Activated CD8-positive, alpha-beta T cell treated with anti-CD3 and anti-CD28 coated beads, Interleukin-2, amount 10 ng/mL, durations not matched to agents 7 days and 5 days (primary cell): Measurements from ENCODE around the gene ZNF521. TPM values are rescaled to one million over a fixed set of nuclear protein-coding genes. Genes with fewer than 3 reads are reported as not detected.

Experiments used
- ATAC-seq: fragments of 150-1000 bp; cut with Tn5 transposase; one replicate; pipeline ENCODE4 v1.10.0; 2021; ENCODE audit warnings: moderate library complexity
- CTCF ChIA-PET: fragments of 350-600 bp; sonication (Branson Sonifier 250); formaldehyde crosslinking; loops from one replicate; lab custom pipeline; 2021; ENCODE audit warnings: antibody characterized with exemption; lab: Charles Lee
- POLR2A ChIA-PET: fragments of 350-600 bp; sonication (Branson Sonifier 250); formaldehyde crosslinking; loops from one replicate; lab custom pipeline; 2021; ENCODE audit warnings: antibody characterized with exemption; lab: Charles Lee
- DNase-seq: peaks from one replicate; pipeline ENCODE4 v3.0.0-alpha.2; 2020
- H3K27ac Mint-ChIP-seq: one replicate; pipeline ENCODE4 v1.8.0; 2021; ENCODE audit warnings: mild to moderate bottlenecking, mixed read lengths
- H3K27me3 Mint-ChIP-seq: one replicate; pipeline ENCODE4 v1.8.0; 2021; ENCODE audit warnings: low read depth, mixed read lengths
- H3K36me3 Mint-ChIP-seq: one replicate; pipeline ENCODE4 v1.8.0; 2021; ENCODE audit warnings: low read depth, mixed read lengths
- H3K4me1 Mint-ChIP-seq: one replicate; pipeline ENCODE4 v1.8.0; 2021; ENCODE audit warnings: low read depth, mixed read lengths
- H3K4me3 Mint-ChIP-seq: one replicate; pipeline ENCODE4 v1.8.0; 2021; ENCODE audit warnings: mild to moderate bottlenecking, mixed read lengths
- H3K9me3 Mint-ChIP-seq: one replicate; pipeline ENCODE4 v1.8.0; 2022; ENCODE audit warnings: mixed read lengths; ENCODE audit not compliant: insufficient read depth
- total RNA-seq, 2 experiments: library from RNA; stranded (reverse); gene quantifications; one replicate each; pipeline ENCODE4 v1.2.3, GENCODE V29; 2021

Gene ZNF521
- total RNA-seq, 2 experiments from 2014 or later: not detected

GRCh38 chr18:25240420-25240770 is 111.6 kb downstream of the ZNF521 start:
- Mint-ChIP-seq H3K36me3 (no peaks in the 10 kb centered on the region), H3K9me3 (no peaks in the 10 kb centered on the region), H3K27me3 (no peaks in the 10 kb centered on the region), H3K27ac (no peak overlapping the region), H3K4me3 (no peak overlapping the region), H3K4me1 (no peaks in the 10 kb centered on the region)
- ChIA-PET POLR2A (no interaction called here), CTCF (no interaction called here)
- no peak for DNase-seq
- no peak for ATAC-seq

- ATAC-seq: no peak
- CTCF ChIA-PET: no interaction called here
- POLR2A ChIA-PET: no interaction called here
- H3K27ac Mint-ChIP-seq: no peak overlapping the region
- no peaks in the 10 kb centered on the region for H3K9me3 Mint-ChIP-seq
- no peaks in the 10 kb centered on the region for H3K4me1 Mint-ChIP-seq
- no peaks in the 10 kb centered on the region for H3K27me3 Mint-ChIP-seq
- H3K36me3 Mint-ChIP-seq: no peaks in the 10 kb centered on the region
- no peak for DNase-seq
- no peak overlapping the region for H3K4me3 Mint-ChIP-seq
These were observed 112.2 kb downstream of the ZNF521 start for GRCh38 chr18:25239581-25240419.

GRCh38 chr18:25239151-25239550 is 112.8 kb downstream of the ZNF521 start:
- Mint-ChIP-seq H3K4me1 (no peaks in the 10 kb centered on the region), H3K27ac (no peak overlapping the region), H3K27me3 (no peaks in the 10 kb centered on the region), H3K4me3 (no peak overlapping the region), H3K36me3 (no peaks in the 10 kb centered on the region), H3K9me3 (no peaks in the 10 kb centered on the region)
- POLR2A ChIA-PET: no interaction called here
- no peak for DNase-seq
- no peak for ATAC-seq
- CTCF ChIA-PET: no interaction called here

- CTCF ChIA-PET: no interaction called here
- Mint-ChIP-seq H3K4me1 (no peaks in the 10 kb centered on the region), H3K36me3 (no peaks in the 10 kb centered on the region), H3K9me3 (no peaks in the 10 kb centered on the region), H3K27me3 (no peaks in the 10 kb centered on the region), H3K4me3 (no peak overlapping the region), H3K27ac (no peak overlapping the region)
- no peak for ATAC-seq
- POLR2A ChIA-PET: no interaction called here
- DNase-seq: no peak
These were observed 114.2 kb downstream of the ZNF521 start for GRCh38 chr18:25237571-25238267.

- DNase-seq: no peak
- no peak overlapping the region for H3K27ac Mint-ChIP-seq
- H3K27me3 Mint-ChIP-seq: no peaks in the 10 kb centered on the region
- H3K36me3 Mint-ChIP-seq: no peaks in the 10 kb centered on the region
- ChIA-PET CTCF (no interaction called here), POLR2A (no interaction called here)
- no peaks in the 10 kb centered on the region for H3K9me3 Mint-ChIP-seq
- H3K4me1 Mint-ChIP-seq: no peaks in the 10 kb centered on the region
- ATAC-seq: no peak
- no peak overlapping the region for H3K4me3 Mint-ChIP-seq
These were observed 115.2 kb downstream of the ZNF521 start for GRCh38 chr18:25236736-25237135.

- Mint-ChIP-seq H3K27ac (no peak overlapping the region), H3K9me3 (no peaks in the 10 kb centered on the region), H3K27me3 (no peaks in the 10 kb centered on the region), H3K36me3 (no peaks in the 10 kb centered on the region), H3K4me1 (no peaks in the 10 kb centered on the region), H3K4me3 (no peak overlapping the region)
- ATAC-seq (no peak), DNase-seq (no peak)
- ChIA-PET CTCF (no interaction called here), POLR2A (no interaction called here)
These were observed 116.4 kb downstream of the ZNF521 start for GRCh38 chr18:25235401-25236042.

- POLR2A ChIA-PET: no interaction called here
- ATAC-seq (no peak), DNase-seq (no peak)
- Mint-ChIP-seq H3K27me3 (no peaks in the 10 kb centered on the region), H3K4me3 (no peak overlapping the region), H3K27ac (no peak overlapping the region), H3K36me3 (no peaks in the 10 kb centered on the region), H3K4me1 (no peaks in the 10 kb centered on the region), H3K9me3 (no peaks in the 10 kb centered on the region)
- CTCF ChIA-PET: no interaction called here
These were observed 117.1 kb downstream of the ZNF521 start for GRCh38 chr18:25234740-25235345.

- Mint-ChIP-seq H3K27ac (no peak overlapping the region), H3K9me3 (no peaks in the 10 kb centered on the region), H3K4me3 (no peak overlapping the region), H3K27me3 (no peaks in the 10 kb centered on the region), H3K4me1 (no peaks in the 10 kb centered on the region), H3K36me3 (no peaks in the 10 kb centered on the region)
- CTCF ChIA-PET: no interaction called here
- POLR2A ChIA-PET: no interaction called here
- DNase-seq: no peak
- ATAC-seq: no peak
These were observed 117.7 kb downstream of the ZNF521 start for GRCh38 chr18:25234322-25234639.

- ATAC-seq: no peak
- H3K4me1 Mint-ChIP-seq: no peaks in the 10 kb centered on the region
- H3K36me3 Mint-ChIP-seq: no peaks in the 10 kb centered on the region
- H3K4me3 Mint-ChIP-seq: no peak overlapping the region
- POLR2A ChIA-PET: interaction anchor here (0.6 kb wide), 1 partner anchor 532 kb away, joined by 3 read pairs; no protein-coding TSS in a partner anchor
- H3K27ac Mint-ChIP-seq: no peak overlapping the region
- DNase-seq: no peak
- H3K9me3 Mint-ChIP-seq: no peaks in the 10 kb centered on the region
- peaks cover 2% of the 10 kb centered on the region for H3K27me3 Mint-ChIP-seq
- CTCF ChIA-PET: no interaction called here
These were observed 118.2 kb downstream of the ZNF521 start for GRCh38 chr18:25233528-25234321.

- Mint-ChIP-seq H3K4me1 (no peaks in the 10 kb centered on the region), H3K9me3 (no peaks in the 10 kb centered on the region), H3K27ac (no peak overlapping the region), H3K36me3 (no peaks in the 10 kb centered on the region), H3K27me3 (peaks cover 2% of the 10 kb centered on the region), H3K4me3 (no peak overlapping the region)
- POLR2A ChIA-PET: no interaction called here
- ATAC-seq: no peak
- DNase-seq: no peak
- CTCF ChIA-PET: no interaction called here
These were observed 120.7 kb downstream of the ZNF521 start for GRCh38 chr18:25231327-25231691.

GRCh38 chr18:25230658-25231326 is 121.2 kb downstream of the ZNF521 start:
- POLR2A ChIA-PET: no interaction called here
- ATAC-seq: no peak

More at GRCh38 chr18:25230658-25231326, 121.2 kb downstream of the ZNF521 start:
- no peaks in the 10 kb centered on the region for H3K4me1 Mint-ChIP-seq
- no peaks in the 10 kb centered on the region for H3K9me3 Mint-ChIP-seq
- H3K4me3 Mint-ChIP-seq: no peak overlapping the region
- H3K36me3 Mint-ChIP-seq: no peaks in the 10 kb centered on the region
- peaks cover 2% of the 10 kb centered on the region for H3K27me3 Mint-ChIP-seq
- DNase-seq: no peak
- no peak overlapping the region for H3K27ac Mint-ChIP-seq
- CTCF ChIA-PET: no interaction called here
